GM12878 (cell line): ENCODE data around the gene CNDP2. TPM values are rescaled to one million over a fixed set of nuclear protein-coding genes. Genes with fewer than 3 reads are reported as not detected.

Source experiments
- ATAC-seq: fragments of 200-7000 bp; cut with Tn5 transposase; 3 replicates; pipeline ENCODE4 v1.9.1; 2020; ENCODE audit warnings: mild to moderate bottlenecking, moderate library complexity
- BruUV-seq: library from RNA; stranded (reverse); fragments of 400-500 nt; replicated peaks from 2 replicates; lab custom pipeline; 2021; lab: Mats Ljungman, UMichigan
- CTCF ChIA-PET: fragments of 300-600 bp; sonication (Branson Sonifier 250); formaldehyde crosslinking; extraction: SDS; loops from one replicate; lab custom pipeline; 2021; ENCODE audit warnings: inconsistent platforms; lab: Yijun Ruan, JAX
- POLR2A ChIA-PET: fragments of 350-600 bp; formaldehyde crosslinking; extraction: SDS; loops from one replicate; lab custom pipeline; 2021; ENCODE audit warnings: inconsistent platforms; lab: Charles Lee
- RAD21 ChIA-PET: fragments of 300-600 bp; sonication (Branson Sonifier 250); formaldehyde crosslinking; loops from one replicate; lab custom pipeline; 2023; ENCODE audit warnings: antibody characterized with exemption; ENCODE audit not compliant: unreplicated experiment; lab: Charles Lee
- SMC1A ChIA-PET: fragments of 300-600 bp; sonication (Branson Sonifier 250); formaldehyde crosslinking; loops from one replicate; lab custom pipeline; 2023; ENCODE audit not compliant: unreplicated experiment, uncharacterized antibody; lab: Charles Lee
- DNase-seq: peaks from one replicate; pipeline ENCODE4 v3.0.0-alpha.2; 2011; ENCODE audit warnings: low read depth, low spot score
- FAIRE-seq: peaks from 3 replicates; lab custom pipeline; 2011; peaks lifted over from hg19 to GRCh38; lab: Jason Lieb, UNC
- H2AFZ ChIP-seq: 2 replicates; pipeline ENCODE4 v1.6.0; 2011; ENCODE audit warnings: low read depth, low read length, control low read depth; ENCODE audit not compliant: control insufficient read depth
- H3K27ac ChIP-seq: 2 replicates; pipeline ENCODE4 v1.5.1; 2011; ENCODE audit warnings: control low read depth; ENCODE audit not compliant: control insufficient read depth, insufficient read depth
- H3K27me3 ChIP-seq, 2 experiments: replicated peaks in 1 of 2; 2 replicates each; pipeline versions ENCODE4 v1.6.0 to v1.6.1; 2011; ENCODE audit warnings: low read length in 1 of 2; ENCODE audit not compliant: control insufficient read depth in 2 of 2, insufficient read depth in 2 of 2
- H3K36me3 ChIP-seq, 2 experiments: 2 replicates each; pipeline ENCODE4 v1.5.1; 2011; ENCODE audit warnings: low read length in 1 of 2; ENCODE audit not compliant: control insufficient read depth in 2 of 2, insufficient read depth in 2 of 2
- H3K4me1 ChIP-seq: 2 replicates; pipeline ENCODE4 v1.6.1; 2011; ENCODE audit warnings: mild to moderate bottlenecking, low read length, moderate library complexity, mixed read lengths; ENCODE audit not compliant: control insufficient read depth, insufficient read depth
- H3K4me2 ChIP-seq: 2 replicates; pipeline ENCODE4 v1.6.0; 2011; ENCODE audit warnings: control low read depth; ENCODE audit not compliant: control insufficient read depth, insufficient read depth
- H3K4me3 ChIP-seq: fragments of 200-600 bp; sonication (generic); 2 replicates; pipeline ENCODE4 v1.5.1; 2016
- H3K79me2 ChIP-seq: 2 replicates; pipeline ENCODE4 v1.6.0; 2011; ENCODE audit warnings: low read length; ENCODE audit not compliant: control insufficient read depth, insufficient read depth
- H3K9ac ChIP-seq: 2 replicates; pipeline ENCODE4 v1.8.0; 2011; ENCODE audit warnings: low read length, control low read depth, mixed read lengths; ENCODE audit not compliant: control insufficient read depth, insufficient read depth
- H3K9me3 ChIP-seq: replicated peaks from 3 replicates; pipeline ENCODE4 v1.5.1; 2011; ENCODE audit warnings: mild to moderate bottlenecking, low read length; ENCODE audit not compliant: control insufficient read depth, insufficient read depth
- H4K20me1 ChIP-seq: 2 replicates; pipeline ENCODE4 v1.6.0; 2011; ENCODE audit not compliant: control insufficient read depth, insufficient read depth
- ATF2 ChIP-seq: IDR thresholded peaks from 2 replicates; pipeline ENCODE4 v1.6.1; 2012; ENCODE audit warnings: low read length, inconsistent platforms
- BACH1 ChIP-seq: fragments of 450-650 bp; IDR thresholded peaks from 2 replicates; pipeline ENCODE4 v1.6.1; 2017; ENCODE audit warnings: mild to moderate bottlenecking, borderline replicate concordance
- NFYB ChIP-seq: IDR thresholded peaks from 2 replicates; pipeline ENCODE4 v1.6.1; 2011; ENCODE audit warnings: low read depth, mild to moderate bottlenecking, low read length, improper control_type of control experiment, moderate library complexity; ENCODE audit not compliant: insufficient read depth
- PML ChIP-seq: IDR thresholded peaks from 2 replicates; pipeline ENCODE4 v1.6.1; 2012; ENCODE audit warnings: low read length, inconsistent platforms
- POU2F2 ChIP-seq: IDR thresholded peaks from 3 replicates; pipeline ENCODE4 v1.6.1; 2011; ENCODE audit warnings: low read depth, mild to moderate bottlenecking, low read length, borderline replicate concordance
- SKIL ChIP-seq: fragments of 450-650 bp; IDR thresholded peaks from 2 replicates; pipeline ENCODE4 v1.6.1; 2017; ENCODE audit warnings: mild to moderate bottlenecking, low read depth, inconsistent platforms; ENCODE audit not compliant: poor library complexity, severe bottlenecking
- STAT1 ChIP-seq: fragments of 450-650 bp; conservative IDR thresholded peaks from 2 replicates; pipeline ENCODE4 v1.6.1; 2014; ENCODE audit warnings: antibody characterized with exemption, mild to moderate bottlenecking
- TARDBP ChIP-seq: IDR thresholded peaks from 2 replicates; pipeline ENCODE4 v1.6.1; 2016; ENCODE audit warnings: borderline replicate concordance
- ZBTB11 ChIP-seq: fragments of 450-650 bp; formaldehyde crosslinking; IDR thresholded peaks from 2 replicates; pipeline ENCODE4 v1.5.0; 2022; ENCODE audit warnings: mild to moderate bottlenecking, missing genetic modification characterization
- ZNF274 ChIP-seq: IDR thresholded peaks from one replicate; pipeline ENCODE4 v1.8.0; 2011; ENCODE audit not compliant: insufficient read length, insufficient read depth
- WGBS: methylation state at CpG from one replicate; pipeline ENCODE4 v1.1.6; 2016; ENCODE audit warnings: low lambda C conversion rate; ENCODE audit not compliant: insufficient replicate concordance, insufficient coverage; ENCODE audit errors: missing lambda C conversion rate; 5-methylcytosine and 5-hydroxymethylcytosine counted together
- in situ Hi-C: fragments of 300-500 bp; cut with MboI; formaldehyde crosslinking; loops from 9 replicates; pipeline ENCODE4 v1.14.3; 2018; ENCODE audit warnings: mixed read lengths
- intact Hi-C: fragments of 100-400 bp; cut with micrococcal nuclease; formaldehyde crosslinking; loops from one replicate; pipeline ENCODE4 v1.14.2; 2022; ENCODE audit not compliant: unreplicated experiment
- polyA plus RNA-seq, 11 experiments: library from polyadenylated mRNA; depleted of rRNA in 4 of 11; unstranded in 6 of 11; stranded (reverse) in 5 of 11; fragments of >200 nt; fragmentation: Nextera tagmentation in 4 of 11; fragmentation: Illumina TruSeq in 1 of 11; extraction: Ambion mirVana in 4 of 11; extraction: Trizol in 1 of 11; gene quantifications; 1 replicate in 1 of 11; 2 replicates in 10 of 11; pipeline versions ENCODE4 v1.2.1 to v1.2.3, GENCODE V29; 2011 to 2016; ENCODE audit warnings: inconsistent platforms in 2 of 11, missing spikeins in 2 of 11, low read depth in 1 of 11
- total RNA-seq, 4 experiments: library from RNA; depleted of rRNA in 3 of 4; stranded (reverse); fragments of >200 nt in 3 of 4; fragmentation: Illumina TruSeq in 1 of 4; extraction: Trizol in 1 of 4; gene quantifications; 2 replicates each; pipeline versions ENCODE4 v1.2.1 to v1.2.3, GENCODE V29; 2013 to 2021
- TF ChIP-seq, protein P1 (sequence below): IDR thresholded peaks from 2 replicates; pipeline ENCODE4 v1.6.1; 2012; ENCODE audit warnings: improper control_type of control experiment, low read depth, low read length; ENCODE audit not compliant: insufficient replicate concordance

The CNDP2 gene
- total and polyA plus RNA-seq, 10 of the 15 experiments (the other 5 are each of a cell fraction or from before 2014, with no cell fraction given) = 63.5 to 213 (median 158) TPM

DNA sequence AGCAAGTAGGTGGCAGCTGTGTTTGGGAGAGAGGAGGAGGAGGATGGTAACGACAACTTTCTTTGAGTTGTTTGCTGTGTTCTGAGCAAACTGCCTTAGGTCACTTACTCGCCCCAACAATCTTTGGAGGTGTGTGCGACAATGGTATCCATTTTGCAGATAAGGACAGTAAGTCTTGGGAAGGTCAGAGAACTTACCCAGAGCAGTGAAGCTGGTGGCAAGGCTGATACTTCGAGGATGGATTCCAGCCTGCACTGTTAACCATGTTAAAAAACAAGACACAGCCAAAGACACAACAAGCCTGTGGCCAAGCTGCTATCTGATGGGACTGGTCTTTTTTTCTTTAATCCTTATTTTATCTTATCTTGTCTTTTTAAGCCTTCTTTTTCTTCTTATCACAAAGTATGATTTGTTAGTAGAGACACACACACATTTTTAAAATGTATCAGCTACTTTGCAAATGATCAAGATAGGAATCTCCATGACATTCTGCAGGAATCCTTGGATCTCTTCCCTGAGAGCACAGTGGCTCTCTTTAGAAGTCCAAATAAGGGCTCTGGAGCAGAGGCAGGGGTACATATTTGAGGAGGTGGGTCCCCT lies 66.1 kb downstream of the CNDP2 start:
- BruUV-seq = no TSS peak
- H3K4me3 ChIP-seq = no peak overlapping the region
- H2AFZ ChIP-seq = no peak overlapping the region
- ChIA-PET RAD21 (no interaction called here), SMC1A (interaction anchor here (1.0 kb wide), 1 partner anchor 11 kb away, joined by 3 read pairs; no protein-coding TSS in a partner anchor), CTCF (interaction anchor here (3.4 kb wide), 1 partner anchor 10 kb away, joined by 13 read pairs; no protein-coding TSS in a partner anchor), POLR2A (no interaction called here)
- FAIRE-seq (no peak), DNase-seq (no peak), ATAC-seq (no peak)
- no peaks in the 10 kb centered on the region; the same call in 2 of the 3 replicates for H3K9me3 ChIP-seq
- no peaks in the 10 kb centered on the region for H3K36me3 ChIP-seq
- no peak overlapping the region for H3K4me2 ChIP-seq
- no peak overlapping the region for H3K9ac ChIP-seq
- no peaks in the 10 kb centered on the region for H4K20me1 ChIP-seq
- in situ Hi-C loops (no loop called here), intact Hi-C loops (no loop called here)
- no peak overlapping the region for H3K27ac ChIP-seq
- no peaks in the 10 kb centered on the region; a peak in 2 of 4 replicates for H3K27me3 ChIP-seq
- H3K4me1 ChIP-seq = no peaks in the 10 kb centered on the region
- TF ChIP-seq SKIL = no peak
- TF ChIP-seq STAT1 = no peak
- no peak for TF ChIP-seq POU2F2
- no peak for TF ChIP-seq NFYB
- TF ChIP-seq BACH1 = no peak
- no peak for TF ChIP-seq ZBTB11 (CRISPR knock-in tag)
- no peak for TF ChIP-seq TARDBP
- TF ChIP-seq, protein P1, sequence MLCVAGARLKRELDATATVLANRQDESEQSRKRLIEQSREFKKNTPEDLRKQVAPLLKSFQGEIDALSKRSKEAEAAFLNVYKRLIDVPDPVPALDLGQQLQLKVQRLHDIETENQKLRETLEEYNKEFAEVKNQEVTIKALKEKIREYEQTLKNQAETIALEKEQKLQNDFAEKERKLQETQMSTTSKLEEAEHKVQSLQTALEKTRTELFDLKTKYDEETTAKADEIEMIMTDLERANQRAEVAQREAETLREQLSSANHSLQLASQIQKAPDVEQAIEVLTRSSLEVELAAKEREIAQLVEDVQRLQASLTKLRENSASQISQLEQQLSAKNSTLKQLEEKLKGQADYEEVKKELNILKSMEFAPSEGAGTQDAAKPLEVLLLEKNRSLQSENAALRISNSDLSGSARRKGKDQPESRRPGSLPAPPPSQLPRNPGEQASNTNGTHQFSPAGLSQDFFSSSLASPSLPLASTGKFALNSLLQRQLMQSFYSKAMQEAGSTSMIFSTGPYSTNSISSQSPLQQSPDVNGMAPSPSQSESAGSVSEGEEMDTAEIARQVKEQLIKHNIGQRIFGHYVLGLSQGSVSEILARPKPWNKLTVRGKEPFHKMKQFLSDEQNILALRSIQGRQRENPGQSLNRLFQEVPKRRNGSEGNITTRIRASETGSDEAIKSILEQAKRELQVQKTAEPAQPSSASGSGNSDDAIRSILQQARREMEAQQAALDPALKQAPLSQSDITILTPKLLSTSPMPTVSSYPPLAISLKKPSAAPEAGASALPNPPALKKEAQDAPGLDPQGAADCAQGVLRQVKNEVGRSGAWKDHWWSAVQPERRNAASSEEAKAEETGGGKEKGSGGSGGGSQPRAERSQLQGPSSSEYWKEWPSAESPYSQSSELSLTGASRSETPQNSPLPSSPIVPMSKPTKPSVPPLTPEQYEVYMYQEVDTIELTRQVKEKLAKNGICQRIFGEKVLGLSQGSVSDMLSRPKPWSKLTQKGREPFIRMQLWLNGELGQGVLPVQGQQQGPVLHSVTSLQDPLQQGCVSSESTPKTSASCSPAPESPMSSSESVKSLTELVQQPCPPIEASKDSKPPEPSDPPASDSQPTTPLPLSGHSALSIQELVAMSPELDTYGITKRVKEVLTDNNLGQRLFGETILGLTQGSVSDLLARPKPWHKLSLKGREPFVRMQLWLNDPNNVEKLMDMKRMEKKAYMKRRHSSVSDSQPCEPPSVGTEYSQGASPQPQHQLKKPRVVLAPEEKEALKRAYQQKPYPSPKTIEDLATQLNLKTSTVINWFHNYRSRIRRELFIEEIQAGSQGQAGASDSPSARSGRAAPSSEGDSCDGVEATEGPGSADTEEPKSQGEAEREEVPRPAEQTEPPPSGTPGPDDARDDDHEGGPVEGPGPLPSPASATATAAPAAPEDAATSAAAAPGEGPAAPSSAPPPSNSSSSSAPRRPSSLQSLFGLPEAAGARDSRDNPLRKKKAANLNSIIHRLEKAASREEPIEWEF = no peak
- no peak for TF ChIP-seq PML
- no peak for TF ChIP-seq ATF2
- TF ChIP-seq ZNF274 = no peak
- 54% methylated on average over 4 of the region's 4 CpGs for WGBS
- H3K79me2 ChIP-seq = no peaks in the 10 kb centered on the region
